GM12865 (cell line): ENCODE measurements around the gene PAN2.

Experiments
- DNase-seq: peaks from one replicate; pipeline ENCODE4 v3.0.0; 2010; ENCODE audit warnings: low read depth
- H3K4me3 ChIP-seq: 2 replicates; pipeline ENCODE4 v1.5.1; 2011; ENCODE audit warnings: mild to moderate bottlenecking, low read depth, low read length, control low read depth
- TF ChIP-seq, protein P1 (sequence below): IDR thresholded peaks from 2 replicates; pipeline ENCODE4 v1.5.1; 2011; ENCODE audit warnings: low read length, control low read depth, low read depth, inconsistent platforms; ENCODE audit not compliant: insufficient read depth; ENCODE audit errors: missing control alignments

PAN2 gene

DNA sequence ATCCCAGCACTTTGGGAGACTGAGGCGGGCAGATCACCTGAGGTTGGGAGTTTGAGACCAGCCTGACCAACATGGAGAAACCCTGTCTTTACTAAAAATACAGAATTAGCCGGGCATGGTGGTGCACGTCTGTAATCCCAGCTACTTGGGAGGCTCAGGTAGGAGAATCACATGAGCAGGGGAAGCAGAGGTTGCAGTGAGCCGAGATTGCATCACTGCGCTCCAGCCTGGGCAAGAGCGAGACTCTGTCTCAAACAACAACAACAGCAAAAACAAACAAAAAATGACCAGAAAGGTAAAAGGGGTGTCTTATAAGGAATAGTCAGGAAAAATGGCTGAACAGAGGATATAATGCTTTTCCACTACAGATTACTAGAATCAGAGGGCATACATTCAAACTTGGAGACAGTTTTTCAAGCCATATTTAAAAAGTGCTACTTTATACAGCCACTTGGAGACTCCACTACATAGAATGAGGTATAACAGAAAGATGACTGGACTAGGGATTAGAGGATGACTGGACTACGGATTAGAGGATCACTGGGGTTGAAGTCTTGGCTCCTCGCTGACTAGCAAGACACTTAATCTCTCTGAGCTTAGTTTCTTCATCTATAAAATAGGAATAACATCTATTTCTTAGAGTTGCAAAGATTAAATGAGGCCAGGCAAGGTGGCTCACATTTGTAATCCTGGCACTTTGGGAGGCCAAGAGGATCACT lies 28.8 kb downstream of the PAN2 start:
- H3K4me3 ChIP-seq: no peak overlapping the region
- DNase-seq: no peak
- TF ChIP-seq, protein P1, sequence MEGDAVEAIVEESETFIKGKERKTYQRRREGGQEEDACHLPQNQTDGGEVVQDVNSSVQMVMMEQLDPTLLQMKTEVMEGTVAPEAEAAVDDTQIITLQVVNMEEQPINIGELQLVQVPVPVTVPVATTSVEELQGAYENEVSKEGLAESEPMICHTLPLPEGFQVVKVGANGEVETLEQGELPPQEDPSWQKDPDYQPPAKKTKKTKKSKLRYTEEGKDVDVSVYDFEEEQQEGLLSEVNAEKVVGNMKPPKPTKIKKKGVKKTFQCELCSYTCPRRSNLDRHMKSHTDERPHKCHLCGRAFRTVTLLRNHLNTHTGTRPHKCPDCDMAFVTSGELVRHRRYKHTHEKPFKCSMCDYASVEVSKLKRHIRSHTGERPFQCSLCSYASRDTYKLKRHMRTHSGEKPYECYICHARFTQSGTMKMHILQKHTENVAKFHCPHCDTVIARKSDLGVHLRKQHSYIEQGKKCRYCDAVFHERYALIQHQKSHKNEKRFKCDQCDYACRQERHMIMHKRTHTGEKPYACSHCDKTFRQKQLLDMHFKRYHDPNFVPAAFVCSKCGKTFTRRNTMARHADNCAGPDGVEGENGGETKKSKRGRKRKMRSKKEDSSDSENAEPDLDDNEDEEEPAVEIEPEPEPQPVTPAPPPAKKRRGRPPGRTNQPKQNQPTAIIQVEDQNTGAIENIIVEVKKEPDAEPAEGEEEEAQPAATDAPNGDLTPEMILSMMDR: no peak

DNA sequence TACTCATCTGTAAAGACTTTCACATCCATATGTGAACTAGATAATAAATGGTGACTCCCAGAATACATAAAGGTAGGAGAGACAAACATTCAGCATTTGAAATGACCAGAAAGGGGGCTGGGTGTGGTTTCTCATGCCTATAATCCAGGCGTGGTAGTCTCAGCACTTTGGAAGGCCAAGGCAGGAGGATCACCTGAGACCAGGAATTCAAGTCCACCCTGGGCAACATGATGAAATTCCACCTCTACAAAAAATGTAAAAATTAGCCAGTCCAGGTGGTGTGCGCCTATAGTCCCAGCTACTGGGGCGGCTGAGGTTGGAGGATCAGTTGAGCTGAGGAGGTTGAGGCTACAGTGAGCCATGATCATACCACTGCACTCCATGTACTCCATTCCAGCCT lies 29.5 kb downstream of the PAN2 start:
- TF ChIP-seq, protein P1: no peak
- H3K4me3 ChIP-seq: no peak overlapping the region
- no peak for DNase-seq

DNA sequence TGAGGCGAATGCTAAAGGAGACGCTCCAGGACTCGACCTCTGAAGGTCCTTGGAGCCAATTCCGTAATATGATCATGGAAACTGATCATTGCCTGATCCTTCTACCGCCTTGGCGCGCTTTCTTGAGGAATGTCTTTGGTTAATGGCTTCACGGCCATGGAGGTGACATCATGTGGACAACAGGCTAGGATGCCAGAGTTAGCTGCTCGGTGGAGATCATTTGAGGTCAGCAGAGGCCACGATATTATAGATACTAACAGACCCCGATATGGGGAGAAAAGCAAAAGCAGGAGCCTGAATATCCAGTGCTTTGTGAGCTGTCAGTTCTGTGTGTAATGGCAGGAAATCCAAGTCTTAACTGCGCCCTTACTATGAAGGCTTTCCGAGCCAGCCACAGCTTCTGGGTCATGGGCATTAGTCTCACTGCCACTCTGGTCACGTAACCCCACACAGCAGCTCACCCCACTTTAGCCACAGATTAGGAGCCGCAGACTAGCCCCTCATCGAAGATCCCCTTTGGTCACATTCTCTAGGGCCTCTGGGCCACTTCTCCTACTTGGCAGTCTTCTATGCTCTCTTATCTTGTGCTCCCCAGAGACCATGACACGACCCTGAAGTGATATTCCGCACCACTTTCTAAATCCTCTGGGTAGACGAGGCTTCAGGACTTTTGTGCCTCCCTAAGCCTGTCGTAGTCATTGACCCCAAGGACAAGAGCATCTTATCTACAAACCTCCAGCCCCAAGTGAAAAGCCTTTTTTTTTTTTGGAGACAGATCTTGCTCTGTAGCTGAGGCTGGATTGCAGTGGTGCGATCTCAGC lies 32.9 kb downstream of the PAN2 start:
- TF ChIP-seq, protein P1: no peak
- no peak for DNase-seq
- peak overlapping the region; percentile 71 for H3K4me3 ChIP-seq

DNA sequence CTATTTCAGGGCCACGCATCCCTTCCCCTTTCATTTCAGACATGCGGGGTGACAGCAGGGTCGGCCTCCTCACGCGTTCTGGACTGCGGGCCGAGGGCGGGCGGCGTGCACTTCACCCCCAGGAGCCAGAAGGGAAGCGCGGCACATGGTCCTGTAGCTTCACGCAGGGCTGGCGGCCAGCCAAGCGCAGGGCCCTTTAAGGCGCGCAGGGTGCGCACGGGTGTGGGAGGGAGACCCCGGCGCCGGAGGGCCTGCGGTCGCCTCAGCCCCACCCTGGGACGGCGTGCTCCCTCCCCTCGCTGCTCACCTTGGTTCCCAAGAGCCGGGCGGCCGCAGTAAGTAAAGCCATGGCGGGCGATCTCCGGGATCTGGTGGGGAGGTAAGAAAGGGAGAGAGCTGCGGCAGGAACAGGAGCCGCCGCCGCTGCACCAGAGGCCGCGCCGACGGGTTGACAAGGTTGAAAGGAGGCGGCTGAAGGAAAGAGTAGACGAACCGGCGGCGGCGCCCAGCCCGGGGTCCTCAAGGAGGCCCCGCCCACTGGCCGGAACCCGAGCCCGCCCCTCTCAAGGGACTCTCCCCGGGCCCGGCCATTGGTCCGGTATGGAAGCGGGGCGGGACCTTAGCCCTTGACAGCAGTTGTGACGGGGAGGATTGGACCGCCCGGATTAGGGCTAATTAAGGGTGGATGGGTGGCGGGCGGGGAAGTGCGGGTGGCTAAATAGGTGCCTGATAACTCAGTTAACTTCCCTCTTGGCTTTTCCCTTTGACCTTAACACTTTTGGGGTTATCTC lies 33.8 kb downstream of the PAN2 start, which contains the start of gene CS:
CS (minus strand) TSS at position 478 of the 791 bp plus-strand sequence; CDS start at position 349, 129 bp downstream.
- H3K4me3 ChIP-seq: peak within 1 kb of the TSS; percentile 71
- TF ChIP-seq, protein P1: no peak
- peak; percentile 99 for DNase-seq

DNA sequence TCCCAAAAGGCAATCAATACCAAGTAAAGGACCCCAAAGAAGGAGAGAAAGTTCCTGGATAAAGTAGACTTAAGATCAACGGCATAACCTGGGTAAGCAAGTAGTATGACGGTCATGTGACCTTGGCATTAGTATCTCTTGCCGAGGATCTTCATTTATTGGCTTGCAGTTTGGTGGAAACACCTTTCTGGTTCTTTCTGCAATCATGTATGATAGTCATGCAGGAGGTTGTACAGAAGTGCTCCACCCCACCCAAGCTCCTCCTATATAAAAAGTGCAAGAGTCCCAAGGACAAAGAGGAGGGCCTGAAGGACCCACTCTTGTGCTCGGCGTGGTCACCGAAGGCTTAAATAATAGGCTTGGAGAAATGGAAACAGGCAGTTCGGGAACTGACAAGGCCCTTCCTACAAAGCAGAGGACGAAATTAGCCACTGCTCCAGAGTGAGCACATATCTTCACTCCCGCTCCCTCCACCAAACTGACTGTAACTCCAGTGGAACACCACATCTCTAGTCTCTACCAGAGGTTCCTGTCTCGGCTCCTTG lies 34.4 kb downstream of the PAN2 start:
- peak overlapping the region; percentile 71 for H3K4me3 ChIP-seq
- DNase-seq: peak; percentile 63
- TF ChIP-seq, protein P1: no peak

DNA sequence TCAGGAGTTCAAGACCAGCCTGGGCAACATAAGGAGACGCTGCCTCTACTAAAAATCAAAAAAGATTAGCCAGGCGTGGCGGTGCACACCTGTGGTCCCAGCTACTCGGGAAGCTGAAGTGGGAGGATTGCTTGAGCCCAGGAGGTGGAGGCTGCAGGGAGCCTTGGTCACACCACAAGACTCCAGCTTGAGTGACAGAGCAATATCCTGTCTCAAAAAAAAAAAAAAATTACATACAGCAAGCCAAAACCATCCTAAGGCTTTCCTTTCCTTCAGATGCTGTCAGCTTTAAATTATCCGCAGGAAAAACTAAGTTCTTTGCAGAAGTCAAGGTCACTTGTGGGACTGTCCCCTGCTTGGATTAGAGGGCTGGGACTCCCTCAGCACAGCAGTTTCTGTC lies 35.0 kb downstream of the PAN2 start:
- peak; percentile 8 for DNase-seq
- TF ChIP-seq, protein P1: no peak
- H3K4me3 ChIP-seq: peak overlapping the region; percentile 71
